H1 (cell line): ENCODE data around the gene RIPOR3. TPM values are rescaled to one million over a fixed set of nuclear protein-coding genes. Genes with fewer than 3 reads are reported as not detected.

Experiments
- CTCF ChIA-PET: fragments of 300-600 bp; sonication (Branson Sonifier 250); formaldehyde crosslinking; loops from one replicate; lab custom pipeline; 2021; ENCODE audit not compliant: partially characterized antibody; lab: Charles Lee
- POLR2A ChIA-PET: fragments of 300-600 bp; sonication (Branson Sonifier 250); formaldehyde crosslinking; loops from one replicate; lab custom pipeline; 2021; ENCODE audit warnings: inconsistent platforms; ENCODE audit not compliant: partially characterized antibody; lab: Charles Lee
- DNase-seq, 2 experiments: peaks; one replicate each; pipeline versions ENCODE4 v3.0.0 to v3.0.0-alpha.2; 2010 to 2022; ENCODE audit warnings: low spot score in 2 of 2, low read depth in 1 of 2, mixed read lengths in 1 of 2
- FAIRE-seq: peaks from 2 replicates; lab custom pipeline; 2011; peaks lifted over from hg19 to GRCh38; lab: Jason Lieb, UNC
- H2AFZ ChIP-seq: 2 replicates; pipeline ENCODE4 v1.8.1; 2012; ENCODE audit warnings: low read length, inconsistent platforms
- H2AK5ac ChIP-seq: 2 replicates; pipeline ENCODE4 v1.6.1; 2013; ENCODE audit warnings: low read depth, low read length
- H2BK120ac ChIP-seq: replicated peaks from 2 replicates; pipeline ENCODE3; 2013; ENCODE audit warnings: low read depth, low read length, inconsistent platforms
- H2BK12ac ChIP-seq: 2 replicates; pipeline ENCODE4 v1.6.1; 2013; ENCODE audit warnings: low read depth, low read length
- H2BK15ac ChIP-seq: 2 replicates; pipeline ENCODE4 v1.6.1; 2013; ENCODE audit warnings: low read length
- H2BK20ac ChIP-seq: 2 replicates; pipeline ENCODE4 v1.6.1; 2013; ENCODE audit warnings: low read length
- H2BK5ac ChIP-seq: 2 replicates; pipeline ENCODE4 v1.6.1; 2013; ENCODE audit warnings: low read depth, low read length
- H3K14ac ChIP-seq: 2 replicates; pipeline ENCODE4 v1.6.1; 2013; ENCODE audit warnings: inconsistent platforms; ENCODE audit not compliant: insufficient read length
- H3K18ac ChIP-seq: 2 replicates; pipeline ENCODE4 v1.6.1; 2013; ENCODE audit warnings: low read length; ENCODE audit errors: extremely low read depth
- H3K23ac ChIP-seq: 2 replicates; pipeline ENCODE4 v1.6.1; 2013; ENCODE audit warnings: inconsistent platforms; ENCODE audit not compliant: insufficient read length
- H3K23me2 ChIP-seq: 2 replicates; pipeline ENCODE4 v1.6.1; 2013; ENCODE audit warnings: low read depth, low read length
- H3K27ac ChIP-seq: 2 replicates; pipeline ENCODE4 v1.6.1; 2011; ENCODE audit warnings: low read depth, low read length, inconsistent platforms
- H3K27me3 ChIP-seq, 4 experiments: replicated peaks in 1 of 4; 1 replicate in 1 of 4; 2 replicates in 3 of 4; pipeline versions ENCODE4 v1.6.1 to v1.8.1; 2011 to 2013; ENCODE audit warnings: low read length in 3 of 4, mild to moderate bottlenecking in 3 of 4, inconsistent platforms in 2 of 4, mixed read lengths in 2 of 4, moderate library complexity in 1 of 4; ENCODE audit not compliant: control insufficient read depth in 3 of 4, insufficient read depth in 3 of 4; ENCODE audit errors: extremely low read depth in 1 of 4
- H3K36me3 ChIP-seq, 4 experiments: 2 replicates each; pipeline versions ENCODE4 v1.6.1 to v1.8.1; 2011 to 2013; ENCODE audit warnings: mild to moderate bottlenecking in 4 of 4, low read length in 3 of 4, moderate library complexity in 2 of 4, control low read depth in 1 of 4, inconsistent platforms in 1 of 4; ENCODE audit not compliant: insufficient read depth in 4 of 4, control insufficient read depth in 2 of 4
- H3K4ac ChIP-seq: replicated peaks from 2 replicates; pipeline ENCODE3; 2013; ENCODE audit warnings: low read length, low read depth, mixed read lengths, inconsistent platforms; ENCODE audit not compliant: insufficient read length
- H3K4me1 ChIP-seq, 4 experiments: replicated peaks in 1 of 4; 1 replicate in 1 of 4; 2 replicates in 3 of 4; pipeline versions ENCODE4 v1.6.1 to v1.8.1; 2011 to 2013; ENCODE audit warnings: low read length in 3 of 4, inconsistent platforms in 2 of 4, mixed read lengths in 1 of 4; ENCODE audit not compliant: insufficient read depth in 4 of 4, control insufficient read depth in 3 of 4
- H3K4me2 ChIP-seq, 2 experiments: 2 replicates each; pipeline versions ENCODE4 v1.6.1 to v1.8.1; 2011 to 2013; ENCODE audit warnings: low read depth in 2 of 2, low read length in 2 of 2, control low read depth in 1 of 2, inconsistent platforms in 1 of 2, mild to moderate bottlenecking in 1 of 2; ENCODE audit not compliant: insufficient read depth in 1 of 2
- H3K4me3 ChIP-seq, 4 experiments: fragments of 200-600, 300-600 bp in 1 of 4; sonication (generic), shearing (Covaris generic), sonication (Bioruptor Twin) in 1 of 4; 2 replicates each; pipeline versions ENCODE4 v1.5.1 to v1.8.1; 2011 to 2016; ENCODE audit warnings: low read length in 4 of 4, low read depth in 3 of 4, control low read depth in 2 of 4, inconsistent platforms in 2 of 4, mild to moderate bottlenecking in 2 of 4, mixed read lengths in 1 of 4, moderate library complexity in 1 of 4; ENCODE audit not compliant: insufficient read depth in 2 of 4; ENCODE audit errors: extremely low read depth in 1 of 4
- H3K56ac ChIP-seq: replicated peaks from 2 replicates; pipeline ENCODE3; 2013; ENCODE audit warnings: low read depth, mild to moderate bottlenecking, mixed read lengths, low read length, inconsistent platforms; ENCODE audit not compliant: insufficient read length
- H3K79me1 ChIP-seq: 2 replicates; pipeline ENCODE4 v1.6.1; 2013; ENCODE audit warnings: low read depth, low read length, control low read depth
- H3K79me2 ChIP-seq, 2 experiments: 2 replicates each; pipeline versions ENCODE4 v1.6.1 to v1.8.1; 2012 to 2013; ENCODE audit warnings: low read length in 2 of 2, mild to moderate bottlenecking in 2 of 2, inconsistent platforms in 1 of 2; ENCODE audit not compliant: insufficient read depth in 2 of 2, control insufficient read depth in 1 of 2
- H3K9ac ChIP-seq, 4 experiments: replicated peaks in 1 of 4; 1 replicate in 1 of 4; 2 replicates in 3 of 4; pipeline versions ENCODE4 v1.6.1 to v1.8.1; 2011 to 2013; ENCODE audit warnings: low read depth in 3 of 4, low read length in 3 of 4, control low read depth in 2 of 4, mild to moderate bottlenecking in 2 of 4, moderate library complexity in 2 of 4, inconsistent platforms in 1 of 4; ENCODE audit errors: extremely low read depth in 1 of 4
- H3K9me3 ChIP-seq, 2 experiments: 2 replicates each; pipeline versions ENCODE4 v1.6.1 to v1.8.1; 2012 to 2013; ENCODE audit warnings: mild to moderate bottlenecking in 2 of 2, moderate library complexity in 2 of 2, control low read depth in 1 of 2, inconsistent platforms in 1 of 2, low read depth in 1 of 2, low read length in 1 of 2, mixed read lengths in 1 of 2; ENCODE audit not compliant: insufficient read depth in 2 of 2
- H4K20me1 ChIP-seq, 2 experiments: replicated peaks in 1 of 2; 2 replicates each; pipeline versions ENCODE3 to v1.8.1; 2011 to 2013; ENCODE audit warnings: inconsistent platforms in 2 of 2, low read length in 2 of 2, mild to moderate bottlenecking in 1 of 2; ENCODE audit not compliant: insufficient read depth in 2 of 2, control insufficient read depth in 1 of 2
- H4K5ac ChIP-seq: 2 replicates; pipeline ENCODE4 v1.6.1; 2013; ENCODE audit warnings: low read length, low read depth, mixed read lengths, inconsistent platforms; ENCODE audit not compliant: insufficient read length
- H4K8ac ChIP-seq: 2 replicates; pipeline ENCODE4 v1.8.0; 2013; ENCODE audit warnings: mild to moderate bottlenecking, moderate library complexity, low read length, inconsistent platforms; ENCODE audit not compliant: insufficient read depth; ENCODE audit errors: extremely low read depth
- H4K91ac ChIP-seq: replicated peaks from 2 replicates; pipeline ENCODE3; 2013; ENCODE audit warnings: low read length, mixed read lengths, inconsistent platforms; ENCODE audit not compliant: insufficient read length
- CEBPB ChIP-seq: IDR thresholded peaks from 2 replicates; pipeline ENCODE4 v1.6.1; 2012; ENCODE audit warnings: low read depth, low read length
- RFX5 ChIP-seq: IDR thresholded peaks from 2 replicates; pipeline ENCODE4 v1.6.1; 2011; ENCODE audit warnings: low read depth, low read length, improper control_type of control experiment, borderline replicate concordance
- RXRA ChIP-seq: IDR thresholded peaks from 2 replicates; pipeline ENCODE4 v1.6.1; 2011; ENCODE audit warnings: low read depth, mild to moderate bottlenecking, low read length, moderate library complexity; ENCODE audit not compliant: insufficient read depth
- SP1 ChIP-seq: IDR thresholded peaks from 2 replicates; pipeline ENCODE4 v1.6.1; 2011; ENCODE audit warnings: low read depth, low read length
- SP2 ChIP-seq: IDR thresholded peaks from 2 replicates; pipeline ENCODE4 v1.6.1; 2012; ENCODE audit warnings: mild to moderate bottlenecking, low read length, inconsistent platforms
- WGBS, 2 experiments: shearing (Covaris generic) in 1 of 2; methylation state at CpG; one replicate each; pipeline versions ENCODE4 v1.1.6 to v1.1.7; 2013 to 2015; ENCODE audit warnings: low lambda C conversion rate in 2 of 2, mixed read lengths in 2 of 2, inconsistent platforms in 1 of 2, low coverage in 1 of 2, missing lambda C conversion rate in 1 of 2; ENCODE audit not compliant: insufficient replicate concordance in 2 of 2, insufficient coverage in 1 of 2, insufficient read length in 1 of 2; ENCODE audit errors: extremely low coverage in 1 of 2, missing lambda C conversion rate in 1 of 2; 5-methylcytosine and 5-hydroxymethylcytosine counted together
- polyA plus RNA-seq, 7 experiments: library from polyadenylated mRNA; depleted of rRNA in 3 of 7; stranded (reverse) in 5 of 7; unstranded in 2 of 7; fragments of >200 nt in 5 of 7; fragments of 200-250 nt in 2 of 7; gene quantifications; 1 replicate in 5 of 7; 2 replicates in 1 of 7; 4 replicates in 1 of 7; pipeline versions ENCODE4 v1.2.1 to v1.2.3, GENCODE V29; 2011 to 2013; ENCODE audit warnings: missing spikeins in 2 of 7, mixed read lengths in 2 of 7
- total RNA-seq: library from RNA; stranded (reverse); fragmentation: NEBNext Ultra II Directional; extraction: Animal tissue kit (Norgen Biotek cat#: 25700); gene quantifications from 2 replicates; pipeline ENCODE4 v1.2.1, GENCODE V29; 2021

The RIPOR3 gene
- total and polyA plus RNA-seq, 2 of the 8 experiments (the other 6 are each of a cell fraction or from before 2014, with no cell fraction given): 3.6 to 4.5 TPM

DNA sequence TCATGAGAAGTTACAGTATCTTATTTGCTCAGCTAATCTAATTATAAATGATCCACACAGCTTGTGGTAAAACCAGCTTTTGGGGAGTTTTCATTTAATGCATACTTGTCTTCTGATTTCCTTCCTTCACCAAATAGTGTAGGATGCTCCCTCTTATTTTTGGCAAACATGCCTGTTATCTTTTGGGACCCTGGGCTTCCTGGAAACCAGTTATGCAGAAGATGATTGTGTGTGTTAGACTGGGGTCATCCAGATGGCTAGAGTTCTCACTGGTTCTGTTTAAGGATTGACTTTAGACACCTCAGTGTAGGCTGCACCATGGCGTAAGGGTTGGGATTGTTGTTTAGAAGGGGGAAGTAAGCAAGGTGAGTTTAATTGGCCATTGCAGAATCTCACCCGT lies 119.9 kb downstream of the RIPOR3 start:
- H3K4ac ChIP-seq: no peak overlapping the region
- H3K14ac ChIP-seq: no peak overlapping the region
- no peak overlapping the region for H2BK20ac ChIP-seq
- POLR2A ChIA-PET: no interaction called here
- no peak overlapping the region for H4K8ac ChIP-seq
- no peak overlapping the region for H3K56ac ChIP-seq
- no peak overlapping the region for H3K9ac ChIP-seq
- CTCF ChIA-PET: interaction anchor here (0.9 to 3.0 kb wide), 5 partner anchors 14 to 93 kb away, joined by 3 to 10 read pairs (median 7); no protein-coding TSS in a partner anchor
- no peak overlapping the region for H3K18ac ChIP-seq
- H2BK120ac ChIP-seq: no peak overlapping the region
- no peak overlapping the region for H2BK15ac ChIP-seq
- peaks cover 4% of the 10 kb centered on the region; the same call in 1 of the 2 replicates for H3K79me1 ChIP-seq
- no peak overlapping the region for H3K4me2 ChIP-seq
- H3K79me2 ChIP-seq: no peaks in the 10 kb centered on the region
- H3K23ac ChIP-seq: no peak overlapping the region
- H3K4me1 ChIP-seq: no peaks in the 10 kb centered on the region
- no peak for TF ChIP-seq RFX5
- TF ChIP-seq CEBPB: no peak
- TF ChIP-seq RXRA: no peak
- no peak for TF ChIP-seq SP1
- no peak for TF ChIP-seq SP2
- WGBS, 2 experiments: 92% methylated on average over 2 of the region's 2 CpGs; no CpG with 5 or more reads in 1 of the 2 experiments
- no peak overlapping the region for H2BK5ac ChIP-seq
- FAIRE-seq (no peak), DNase-seq (no peak)
- H4K5ac ChIP-seq: no peak overlapping the region
- no peaks in the 10 kb centered on the region for H3K9me3 ChIP-seq
- H2AFZ ChIP-seq: no peak overlapping the region
- H3K4me3 ChIP-seq: no peak overlapping the region
- peaks cover 3 to 10% of the 10 kb centered on the region in 2 experiments for H4K20me1 ChIP-seq
- H2BK12ac ChIP-seq: no peak overlapping the region
- no peak overlapping the region for H3K27ac ChIP-seq
- H4K91ac ChIP-seq: no peak overlapping the region
- H3K27me3 ChIP-seq: no peaks in the 10 kb centered on the region
- peaks cover 0 to 21% (median under 1%) of the 10 kb centered on the region in 4 experiments; a peak in 5 of 8 replicates for H3K36me3 ChIP-seq
- no peaks in the 10 kb centered on the region for H3K23me2 ChIP-seq
- no peak overlapping the region for H2AK5ac ChIP-seq
